ENCODE data around the gene RUNX3. TPM values are rescaled to one million over a fixed set of nuclear protein-coding genes. Genes with fewer than 3 reads are reported as not detected.

Gene RUNX3
- total and polyA plus RNA-seq, 2 donors (not counting 1 experiment from before 2014, with no cell fraction given): 86.0 to 127 TPM

- Mint-ChIP-seq H3K27ac (peak overlapping the region; percentile 26), H3K4me3 (peak overlapping the region; percentile 50), H3K9me3 (ENCODE audit: insufficient read depth) (no peaks in the 10 kb centered on the region), H3K27me3 (no peaks in the 10 kb centered on the region), H3K4me1 (peaks cover 79% of the 10 kb centered on the region)
- peaks cover 100% of the 10 kb centered on the region for H3K79me2 ChIP-seq (ENCODE audit: control insufficient read depth, insufficient read depth, low read length)
- ChIA-PET CTCF (interaction anchor here (0.6 to 11.3 kb wide), 4 partner anchors 8 to 188 kb away, joined by 3 to 109 read pairs (median 6); partner anchors contain the start of gene RUNX3), POLR2A (no interaction called here)
- H2AFZ ChIP-seq (ENCODE audit: insufficient read depth, low read depth, low read length, poor library complexity, severe bottlenecking): no peak overlapping the region
- no peak for ATAC-seq (ENCODE audit: low read depth)
- no peak overlapping the region for H3K9ac ChIP-seq (ENCODE audit: low read length)
- H3K36me3 ChIP-seq (replicated peaks in 1 of 2; ENCODE audit: control extremely low read depth in 1 of 2, control insufficient read depth in 1 of 2, extremely low read depth in 1 of 2, insufficient read depth in 2 of 2, low read length in 1 of 2): peaks cover 7 to 84% of the 10 kb centered on the region in 2 experiments
- H3K4me3 ChIP-seq (ENCODE audit: control extremely low read depth in 1 of 5, extremely low read depth in 1 of 5, insufficient read depth in 1 of 5, low read depth in 2 of 5, low read length in 4 of 5): no peak overlapping the region
- peak overlapping the region in 1 of 2 donors; percentile 38 for H3K27ac ChIP-seq (ENCODE audit: low read length in 2 of 2)
- no peak for TF ChIP-seq CTCF (IDR thresholded peaks at IDR 0.05)
- TF ChIP-seq EZH2 (IDR thresholded peaks at IDR 0.05; ENCODE audit: borderline replicate concordance, insufficient read depth, low read depth, low read length, poor library complexity, severe bottlenecking): no peak
- peaks cover 100% of the 10 kb centered on the region for H4K20me1 ChIP-seq (ENCODE audit: control insufficient read depth, insufficient read depth, low read length, poor library complexity, severe bottlenecking)
- no peak overlapping the region for H3K4me2 ChIP-seq (replicated peaks; ENCODE audit: low read depth, low read length, poor library complexity, severe bottlenecking)
- no peaks in the 10 kb centered on the region for H3K27me3 ChIP-seq (replicated peaks in 1 of 4; ENCODE audit: control extremely low read depth in 1 of 4, control insufficient read depth in 3 of 4, insufficient read depth in 4 of 4, low read length in 3 of 4)
- WGBS (ENCODE audit: insufficient coverage): 86% methylated on average over 3 of the region's 9 CpGs
- intact Hi-C loops (cut with micrococcal nuclease): loop anchor here (1.0 kb wide), 1 partner anchor 41 kb away; no protein-coding TSS in a partner anchor
- no peaks in the 10 kb centered on the region for H3K9me3 ChIP-seq (ENCODE audit: control extremely low read depth in 1 of 3, control insufficient read depth in 2 of 3, insufficient read depth in 1 of 3, low read length in 2 of 3)
- H3K4me1 ChIP-seq (ENCODE audit: control insufficient read depth in 2 of 2, insufficient read depth in 2 of 2, low read length in 2 of 2): peaks cover 52 to 70% of the 10 kb centered on the region in 2 donors
- no peak for DNase-seq
These were observed 8.0 kb downstream of the RUNX3 start for GRCh38 chr1:24921938-24922662.

- no peaks in the 10 kb centered on the region for H3K27me3 ChIP-seq (replicated peaks in 1 of 4; ENCODE audit: control extremely low read depth in 1 of 4, control insufficient read depth in 3 of 4, insufficient read depth in 4 of 4, low read length in 3 of 4)
- peak overlapping the region in 1 of 2 donors; percentile 52 for H3K27ac ChIP-seq (ENCODE audit: low read length in 2 of 2)
- H3K4me1 ChIP-seq (ENCODE audit: control insufficient read depth in 2 of 2, insufficient read depth in 2 of 2, low read length in 2 of 2): peaks cover 47 to 70% of the 10 kb centered on the region in 2 donors
- CTCF ChIA-PET: interaction anchor here (1.0 to 1.4 kb wide), 3 partner anchors 8 to 30 kb away, joined by 3 to 6 read pairs (median 3); partner anchors contain the start of gene RUNX3
- Mint-ChIP-seq H3K4me3 (no peak overlapping the region), H3K27me3 (no peaks in the 10 kb centered on the region), H3K9me3 (ENCODE audit: insufficient read depth) (no peaks in the 10 kb centered on the region), H3K4me1 (peaks cover 77% of the 10 kb centered on the region), H3K27ac (peak overlapping the region; percentile 70)
- no peak overlapping the region for H3K4me3 ChIP-seq (ENCODE audit: control extremely low read depth in 1 of 5, extremely low read depth in 1 of 5, insufficient read depth in 1 of 5, low read depth in 2 of 5, low read length in 4 of 5)
- peak overlapping the region; percentile 30 for H3K4me2 ChIP-seq (replicated peaks; ENCODE audit: low read depth, low read length, poor library complexity, severe bottlenecking)
- no peaks in the 10 kb centered on the region for H3K9me3 ChIP-seq (ENCODE audit: control extremely low read depth in 1 of 3, control insufficient read depth in 2 of 3, insufficient read depth in 1 of 3, low read length in 2 of 3)
- no peak overlapping the region for H2AFZ ChIP-seq (ENCODE audit: insufficient read depth, low read depth, low read length, poor library complexity, severe bottlenecking)
- H3K36me3 ChIP-seq (replicated peaks in 1 of 2; ENCODE audit: control extremely low read depth in 1 of 2, control insufficient read depth in 1 of 2, extremely low read depth in 1 of 2, insufficient read depth in 2 of 2, low read length in 1 of 2): peaks cover 7 to 84% of the 10 kb centered on the region in 2 experiments
- H4K20me1 ChIP-seq (ENCODE audit: control insufficient read depth, insufficient read depth, low read length, poor library complexity, severe bottlenecking): peaks cover 100% of the 10 kb centered on the region
- ATAC-seq (ENCODE audit: low read depth) (no peak), DNase-seq (no peak)
- POLR2A ChIA-PET: interaction anchor here (0.7 kb wide), 1 partner anchor 180 kb away, joined by 3 read pairs; no protein-coding TSS in a partner anchor
- intact Hi-C loops (cut with micrococcal nuclease): loop anchor here (1.0 kb wide), 1 partner anchor 40 kb away; no protein-coding TSS in a partner anchor
- 86% methylated on average over 4 of the region's 6 CpGs for WGBS (ENCODE audit: insufficient coverage)
- peaks cover 100% of the 10 kb centered on the region for H3K79me2 ChIP-seq (ENCODE audit: control insufficient read depth, insufficient read depth, low read length)
- no peak for TF ChIP-seq CTCF (IDR thresholded peaks at IDR 0.05)
- H3K9ac ChIP-seq (ENCODE audit: low read length): no peak overlapping the region
These were observed 8.7 kb downstream of the RUNX3 start for GRCh38 chr1:24921412-24921811.
